Stimulated activated CD4-positive, alpha-beta T cell treated with anti-CD3 and anti-CD28 coated beads, Interleukin-4, amount 100 ng/mL, for 24 hours (primary cell): Measurements from ENCODE around the gene GUCY2C.
A peak's percentile ranks its signal among the peaks of the same experiment; 100 is the strongest.

Experiments
- DNase-seq: peaks from one replicate; pipeline ENCODE4 v3.0.0-alpha.2; 2020

The GUCY2C gene

GRCh38 chr12:14681625-14682024 is 14.8 kb downstream of the GUCY2C start:
- no peak for DNase-seq

GRCh38 chr12:14681190-14681589 is 15.2 kb downstream of the GUCY2C start:
- DNase-seq: no peak

DNA sequence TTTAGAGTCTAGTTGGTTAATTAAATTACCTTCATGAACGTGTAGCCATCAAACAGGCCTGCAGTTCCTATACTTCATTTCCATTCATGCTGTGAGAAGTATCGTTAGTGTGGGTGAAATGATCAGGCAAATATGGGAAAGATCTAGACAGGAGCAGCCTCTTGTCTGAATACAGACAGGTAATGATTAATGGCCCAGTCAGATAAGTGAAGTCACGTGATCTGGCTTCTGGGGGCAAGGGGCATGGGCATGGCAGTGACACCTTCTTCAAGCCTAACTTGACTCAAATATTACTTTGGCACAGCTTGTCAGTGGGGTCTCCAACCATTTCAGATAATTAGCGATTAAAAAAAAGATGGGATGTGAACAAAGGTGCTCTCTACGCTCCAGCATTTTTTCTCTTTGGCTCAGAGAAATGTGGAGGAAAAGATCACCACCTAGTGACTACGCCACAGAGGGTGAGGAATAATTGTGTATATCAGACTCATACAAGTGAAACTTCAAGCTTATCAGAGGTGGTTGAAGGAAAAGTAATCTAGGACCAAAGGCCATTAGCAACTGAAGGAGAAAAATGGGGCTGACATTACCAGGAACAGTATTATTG is 17.8 kb downstream of the GUCY2C start:
- no peak for DNase-seq

GRCh38 chr12:14668591-14668990 is 27.8 kb downstream of the GUCY2C start:
- no peak for DNase-seq

DNA sequence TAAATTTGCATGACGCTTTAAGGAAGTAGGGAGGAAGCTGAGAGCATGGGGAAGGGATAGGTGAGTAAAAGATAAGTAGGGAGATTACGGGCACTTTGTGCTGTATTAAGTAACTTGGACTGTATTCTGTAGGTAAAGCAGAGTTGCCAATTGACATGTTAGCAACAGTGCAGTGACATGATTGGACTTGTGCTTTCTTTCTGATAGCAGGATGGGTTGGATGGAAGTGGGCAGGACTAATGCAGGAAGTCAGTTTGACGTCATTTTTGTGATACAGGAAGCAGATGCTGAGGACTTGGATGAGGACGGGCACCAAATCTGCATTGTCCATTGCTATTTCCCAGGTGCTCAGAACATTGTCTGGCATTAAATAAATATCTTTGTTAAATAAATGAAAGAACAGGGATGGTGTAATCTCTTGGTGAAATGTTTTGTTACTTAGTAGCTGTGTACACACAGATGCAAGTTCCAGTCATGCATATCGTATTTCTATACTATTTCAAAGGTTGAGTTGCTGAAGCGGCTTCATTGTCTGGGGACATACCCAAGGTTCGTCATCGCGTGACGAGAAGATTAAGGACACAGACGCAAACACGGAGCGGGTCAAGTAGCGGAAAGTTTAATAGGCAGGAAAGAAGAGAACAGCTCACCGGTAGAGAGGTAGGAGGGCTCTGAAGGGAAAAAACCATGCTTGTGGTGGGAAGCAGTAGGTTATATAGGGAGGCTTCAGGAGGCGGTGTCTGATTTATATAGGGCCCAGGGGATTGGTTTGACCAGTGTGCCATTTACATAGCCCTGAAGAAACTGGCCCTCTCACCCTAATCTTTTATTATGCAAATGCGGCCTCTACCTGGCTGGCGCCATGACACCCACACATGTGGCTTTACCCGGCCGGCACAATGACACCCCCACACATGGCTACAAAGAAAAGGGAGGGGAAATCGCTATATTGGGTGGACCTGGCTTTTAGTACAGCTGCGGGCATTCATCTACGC is 30.7 kb downstream of the GUCY2C start:
- no peak for DNase-seq

- peak; percentile 39 for DNase-seq
Measured at GRCh38 chr12:14664434-14665023, 31.9 kb downstream of the GUCY2C start.

GRCh38 chr12:14663002-14663401 is 33.4 kb downstream of the GUCY2C start:
- no peak for DNase-seq

DNA sequence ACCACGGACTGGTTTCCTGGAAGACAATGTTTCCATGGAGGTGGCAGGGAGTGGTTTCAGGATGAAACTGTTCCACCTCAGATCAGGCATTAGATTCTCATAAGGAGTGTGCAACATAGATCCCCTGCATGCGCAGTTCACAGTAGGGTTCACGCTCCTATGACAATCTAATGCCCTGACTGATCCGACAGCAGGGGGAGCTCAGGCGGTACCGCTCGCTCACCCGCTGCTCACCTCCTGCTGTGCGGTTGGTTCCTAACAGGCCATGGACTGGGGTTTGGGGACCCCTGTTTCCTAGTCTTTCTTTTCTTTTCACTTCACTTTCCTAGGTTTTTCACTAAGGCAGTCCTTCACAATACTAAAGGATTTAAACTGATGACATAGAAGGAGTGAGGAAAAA is 39.6 kb downstream of the GUCY2C start:
- DNase-seq: no peak

DNA sequence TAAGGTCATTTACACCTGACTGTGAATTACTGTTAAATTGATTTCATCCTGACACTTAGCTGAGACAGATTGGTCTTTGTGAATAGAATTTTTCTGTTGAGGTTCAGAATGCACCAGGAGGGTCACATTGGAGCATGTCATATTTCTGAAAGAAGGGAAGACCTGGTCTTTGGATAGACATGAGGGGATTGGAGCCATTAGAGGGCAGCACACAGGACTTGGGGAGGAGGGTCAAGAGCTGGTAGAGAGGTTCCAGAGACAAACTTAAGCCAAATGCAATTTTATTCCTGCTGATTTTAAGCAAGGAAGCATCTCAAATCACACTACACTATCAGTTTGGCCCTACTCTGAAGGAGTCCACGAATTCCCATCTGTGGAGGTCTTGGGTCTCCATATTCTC is 41.1 kb downstream of the GUCY2C start:
- DNase-seq: no peak

DNA sequence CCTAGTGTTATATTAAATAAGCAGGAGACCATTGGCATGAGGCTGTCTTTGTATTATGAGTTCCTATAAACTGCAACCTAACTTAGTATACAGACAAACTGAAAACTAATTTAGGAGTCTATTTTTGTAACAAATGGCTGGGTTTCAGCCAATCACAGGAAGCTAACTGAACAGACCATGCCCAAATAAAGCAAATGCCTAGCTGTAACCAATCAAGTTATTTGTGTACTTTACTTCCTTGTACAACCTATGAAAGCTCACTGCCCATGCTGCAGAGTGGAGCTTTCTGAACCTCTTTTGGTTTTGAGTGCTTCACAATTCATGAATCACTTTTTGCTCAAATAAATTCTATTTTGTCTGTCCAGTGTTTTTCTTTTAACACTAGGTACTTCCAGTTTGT is 41.6 kb downstream of the GUCY2C start:
- no peak for DNase-seq

DNA sequence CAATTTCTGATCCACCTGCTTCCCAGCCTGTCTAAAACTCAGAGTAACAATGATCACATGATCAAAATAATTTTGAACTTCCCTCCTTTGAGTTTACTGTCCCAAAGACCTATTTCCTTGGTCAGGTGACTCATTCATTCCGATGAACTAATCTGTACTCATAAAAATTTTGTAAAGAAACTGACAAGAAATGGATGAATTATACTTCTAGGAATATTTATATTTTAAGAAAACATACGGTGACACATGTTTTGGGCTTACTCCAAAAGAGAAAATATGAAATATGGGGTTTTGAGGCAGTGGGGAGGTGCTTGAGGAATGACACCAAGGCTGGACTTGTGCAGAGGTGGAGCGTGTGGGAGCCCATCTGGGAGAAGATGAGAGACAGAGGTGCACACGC is 42.0 kb downstream of the GUCY2C start:
- DNase-seq: no peak

- no peak for DNase-seq
Measured at GRCh38 chr12:14652483-14652882, 43.9 kb downstream of the GUCY2C start.

DNA sequence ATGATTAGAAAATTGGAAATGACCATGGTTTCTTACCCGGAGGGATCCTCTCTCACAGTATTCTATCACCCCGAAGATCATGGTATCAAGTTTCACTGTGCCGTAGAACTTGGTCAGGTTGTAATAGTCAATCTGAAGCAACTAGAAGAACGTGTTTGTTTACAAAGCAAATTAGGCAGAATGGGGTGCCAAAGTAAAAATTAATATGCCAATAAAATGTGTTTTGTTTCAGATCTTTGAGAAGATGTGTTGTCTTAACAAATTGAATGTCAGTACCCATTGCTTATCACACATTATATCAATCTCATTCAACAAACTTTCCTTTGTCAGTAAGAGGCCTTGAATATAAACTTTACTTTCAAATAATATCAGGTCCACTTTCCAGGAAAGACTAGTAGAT is 45.0 kb downstream of the GUCY2C start:
- DNase-seq: no peak

- no peak for DNase-seq
Measured at GRCh38 chr12:14650789-14651188, 45.6 kb downstream of the GUCY2C start.

- DNase-seq: no peak
Measured at GRCh38 chr12:14647028-14647750, 49.2 kb downstream of the GUCY2C start.

- DNase-seq: no peak
Measured at GRCh38 chr12:14643251-14643650, 53.1 kb downstream of the GUCY2C start.

- no peak for DNase-seq
Measured at GRCh38 chr12:14638066-14638465, 58.3 kb downstream of the GUCY2C start.

- no peak for DNase-seq
Measured at GRCh38 chr12:14635776-14636175, 60.6 kb downstream of the GUCY2C start.

GRCh38 chr12:14630793-14631192 is 65.6 kb downstream of the GUCY2C start:
- DNase-seq: no peak

DNA sequence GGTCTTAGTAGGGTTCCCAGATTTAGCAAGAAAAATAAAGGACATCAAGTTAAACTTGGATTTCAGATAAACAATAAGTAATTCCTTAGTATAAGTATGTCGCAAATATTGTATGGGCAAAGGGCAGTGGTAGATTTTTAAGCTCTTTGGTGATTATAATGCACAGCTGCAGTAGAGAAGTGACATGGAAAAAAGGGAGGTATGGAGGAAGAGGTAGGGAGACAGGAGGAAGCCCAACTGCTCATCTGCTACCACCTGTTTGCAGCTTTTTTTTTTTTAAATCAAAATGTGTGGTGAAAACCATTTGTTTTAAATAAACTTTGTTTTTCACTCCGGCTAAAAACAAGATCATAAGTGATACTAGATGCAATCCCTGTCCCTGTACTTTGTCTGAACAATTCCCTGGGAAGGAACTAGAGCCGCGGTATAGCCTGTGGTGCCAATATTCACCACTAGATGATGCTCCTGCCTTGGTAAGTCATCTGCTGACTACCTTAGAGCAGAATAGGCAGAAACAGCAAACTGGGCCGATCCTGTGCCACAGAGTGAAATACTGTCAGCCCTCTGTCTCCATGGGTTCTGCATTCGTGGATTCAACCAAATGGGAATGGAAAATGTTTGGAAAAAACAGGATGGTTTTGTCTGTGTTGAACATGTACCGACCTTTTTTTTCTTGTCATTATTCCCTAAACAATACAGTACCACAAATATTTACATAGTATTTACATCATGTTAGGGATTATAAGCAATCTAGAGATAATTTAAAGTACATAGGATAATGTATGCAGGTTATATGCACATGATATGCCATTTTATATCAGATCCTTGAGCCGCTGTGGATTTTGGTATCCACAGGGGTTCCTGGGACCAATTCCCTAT is 66.3 kb downstream of the GUCY2C start:
- peak; percentile 66 for DNase-seq

- DNase-seq: no peak
Measured at GRCh38 chr12:14628771-14629170, 67.6 kb downstream of the GUCY2C start.

DNA sequence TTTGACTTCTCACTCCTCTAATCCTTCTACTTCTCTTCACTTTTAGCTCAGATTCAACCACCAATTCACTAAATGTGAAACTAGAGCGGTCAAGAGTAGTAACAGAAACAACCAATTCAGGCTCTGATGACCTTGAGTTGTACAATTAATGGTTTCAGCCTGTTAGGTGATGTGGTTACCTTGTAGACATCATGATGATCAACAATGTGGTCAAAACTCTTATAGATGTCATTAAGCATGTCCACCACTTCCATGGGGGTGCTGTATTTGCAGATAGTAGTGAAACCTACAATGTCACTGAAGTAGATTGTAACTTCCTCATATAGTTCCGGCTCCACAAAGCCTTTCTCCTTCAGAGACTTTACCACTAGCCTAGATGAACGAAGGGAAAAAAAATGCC is 74.6 kb downstream of the GUCY2C start:
- DNase-seq: no peak
